Spleen (tissue), 7 donors: ENCODE measurements around the gene ZNF385D.

Source experiments
- CTCF ChIP-seq, 11 experiments: fragments of 200-600 bp in 7 of 11; fragments of 450-650 bp in 4 of 11; sonication (generic) in 4 of 11; IDR thresholded peaks in 8 of 11; conservative IDR thresholded peaks in 3 of 11; 1 replicate in 7 of 11; 2 replicates in 4 of 11; pipeline versions ENCODE4 v1.4.0 to v1.8.0; 2016 to 2021; ENCODE audit warnings: antibody characterized with exemption in 11 of 11, inconsistent platforms in 4 of 11, mild to moderate bottlenecking in 1 of 11
- POLR2A ChIP-seq, 3 donors: fragments of 450-650 bp; IDR thresholded peaks; one replicate each; pipeline ENCODE4 v1.5.1; 2017; ENCODE audit warnings: antibody characterized with exemption in 3 of 3, mild to moderate bottlenecking in 1 of 3
- POLR2AphosphoS5 ChIP-seq, 3 donors: sonication (generic); formaldehyde crosslinking; IDR thresholded peaks; one replicate each; pipeline ENCODE4 v1.5.1; 2017; ENCODE audit warnings: antibody characterized with exemption in 3 of 3
- donor health status: DM: no; HTN: no; CAD: no; lungs with moderate emphysema.
- donor health status: DM: no; HTN: no; CAD: no.
- donor health status: DM: no; HTN: no; CAD: no.

- no peak for TF ChIP-seq POLR2AphosphoS5 (IDR thresholded peaks at IDR 0.05)
- no peak for TF ChIP-seq POLR2A (IDR thresholded peaks at IDR 0.05)
- TF ChIP-seq CTCF (IDR thresholded peaks at IDR 0.05 in 8 of 11, conservative IDR thresholded peaks at IDR 0.05 in 3 of 11): no peak
Observed at GRCh38 chr3:21409401-21409800, 341.6 kb downstream of the ZNF385D start.
